HCT116 (cell line): ENCODE results near the gene TMEM238L.

ENCODE experiments used
- EZH2phosphoT487 ChIP-seq: fragments of 200-600 bp; IDR thresholded peaks from 2 replicates; pipeline ENCODE4 v1.6.1; 2018; ENCODE audit warnings: antibody characterized with exemption, borderline replicate concordance
- POLR2A ChIP-seq: IDR thresholded peaks from 2 replicates; pipeline ENCODE4 v1.7.0; 2011; ENCODE audit warnings: borderline replicate concordance; ENCODE audit not compliant: insufficient read depth, insufficient read length; ENCODE audit errors: extremely low read depth
- RAD21 ChIP-seq: IDR thresholded peaks from 2 replicates; pipeline ENCODE4 v1.6.1; 2012; ENCODE audit warnings: low read depth, mild to moderate bottlenecking
- SIN3A ChIP-seq: IDR thresholded peaks from 2 replicates; pipeline ENCODE4 v1.6.1; 2012; ENCODE audit warnings: low read depth
- SRF ChIP-seq: IDR thresholded peaks from 2 replicates; pipeline ENCODE4 v1.6.1; 2012; ENCODE audit warnings: low read depth
- ZNF274 ChIP-seq: fragments of 200-500 bp; sonication (Bioruptor generic); IDR thresholded peaks from 2 replicates; pipeline ENCODE4 v1.6.1; 2014; ENCODE audit warnings: mild to moderate bottlenecking, low read depth, low read length, inconsistent platforms
- TF ChIP-seq, protein P1 (sequence below), 3 experiments: fragments of 200-600 bp in 1 of 3; sonication (generic) in 1 of 3; IDR thresholded peaks in 2 of 3; conservative IDR thresholded peaks in 1 of 3; 2 replicates each; pipeline ENCODE4 v1.5.1; 2012 to 2017; ENCODE audit warnings: low read depth in 2 of 3, low read length in 2 of 3, antibody characterized with exemption in 1 of 3, borderline replicate concordance in 1 of 3, control low read depth in 1 of 3, mild to moderate bottlenecking in 1 of 3, mixed read lengths in 1 of 3, mixed run types in 1 of 3, moderate library complexity in 1 of 3; ENCODE audit not compliant: insufficient read depth in 1 of 3
- TF ChIP-seq, protein P2 (sequence below): IDR thresholded peaks from 2 replicates; pipeline ENCODE4 v1.6.1; 2012

DNA sequence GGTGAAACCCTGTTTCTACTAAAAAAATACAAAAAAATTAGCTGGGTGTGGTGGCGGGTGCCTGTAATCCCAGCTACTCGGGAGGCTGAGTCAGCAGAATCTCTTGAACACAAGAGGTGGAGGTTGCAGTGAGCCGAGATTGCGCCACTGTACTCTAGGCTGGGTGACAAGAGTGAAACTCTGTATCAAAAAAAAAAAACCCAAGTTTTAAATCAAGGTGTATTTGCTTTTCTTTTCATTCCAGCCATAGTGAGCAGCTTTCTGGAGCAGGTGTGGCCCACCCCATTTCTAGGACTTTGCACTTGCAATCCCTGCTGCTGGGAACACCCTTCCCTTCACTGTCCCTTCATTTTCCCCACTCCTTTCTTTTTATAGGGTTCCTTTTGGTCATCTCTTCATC lies 28.8 kb downstream of the TMEM238L start:
- TF ChIP-seq SIN3A (no peak), POLR2A (no peak), RAD21 (no peak), SRF (no peak), ZNF274 (no peak), EZH2phosphoT487 (no peak)
- TF ChIP-seq, protein P1, sequence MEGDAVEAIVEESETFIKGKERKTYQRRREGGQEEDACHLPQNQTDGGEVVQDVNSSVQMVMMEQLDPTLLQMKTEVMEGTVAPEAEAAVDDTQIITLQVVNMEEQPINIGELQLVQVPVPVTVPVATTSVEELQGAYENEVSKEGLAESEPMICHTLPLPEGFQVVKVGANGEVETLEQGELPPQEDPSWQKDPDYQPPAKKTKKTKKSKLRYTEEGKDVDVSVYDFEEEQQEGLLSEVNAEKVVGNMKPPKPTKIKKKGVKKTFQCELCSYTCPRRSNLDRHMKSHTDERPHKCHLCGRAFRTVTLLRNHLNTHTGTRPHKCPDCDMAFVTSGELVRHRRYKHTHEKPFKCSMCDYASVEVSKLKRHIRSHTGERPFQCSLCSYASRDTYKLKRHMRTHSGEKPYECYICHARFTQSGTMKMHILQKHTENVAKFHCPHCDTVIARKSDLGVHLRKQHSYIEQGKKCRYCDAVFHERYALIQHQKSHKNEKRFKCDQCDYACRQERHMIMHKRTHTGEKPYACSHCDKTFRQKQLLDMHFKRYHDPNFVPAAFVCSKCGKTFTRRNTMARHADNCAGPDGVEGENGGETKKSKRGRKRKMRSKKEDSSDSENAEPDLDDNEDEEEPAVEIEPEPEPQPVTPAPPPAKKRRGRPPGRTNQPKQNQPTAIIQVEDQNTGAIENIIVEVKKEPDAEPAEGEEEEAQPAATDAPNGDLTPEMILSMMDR (IDR thresholded peaks at IDR 0.05 in 2 of 3, conservative IDR thresholded peaks at IDR 0.05 in 1 of 3; ENCODE audit: borderline replicate concordance in 1 of 3, insufficient read depth in 1 of 3, low read depth in 2 of 3, low read length in 2 of 3) = no peak
- TF ChIP-seq, protein P2, sequence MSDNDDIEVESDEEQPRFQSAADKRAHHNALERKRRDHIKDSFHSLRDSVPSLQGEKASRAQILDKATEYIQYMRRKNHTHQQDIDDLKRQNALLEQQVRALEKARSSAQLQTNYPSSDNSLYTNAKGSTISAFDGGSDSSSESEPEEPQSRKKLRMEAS = no peak
